Mucosa of stomach (tissue), 1 donor: ENCODE data around the gene RPL23.
A peak's percentile ranks its signal among the peaks of the same experiment; 100 is the strongest.

Experiments
- H3K27me3 ChIP-seq: one replicate; pipeline ENCODE4 v1.7.0; 2013; ENCODE audit warnings: mild to moderate bottlenecking, low read length; ENCODE audit not compliant: control insufficient read depth, insufficient read depth
- H3K36me3 ChIP-seq: one replicate; pipeline ENCODE4 v1.7.0; 2013; ENCODE audit warnings: low read length; ENCODE audit not compliant: control insufficient read depth, insufficient read depth
- H3K4me1 ChIP-seq: one replicate; pipeline ENCODE4 v1.7.0; 2013; ENCODE audit warnings: mild to moderate bottlenecking, low read length; ENCODE audit not compliant: control insufficient read depth, insufficient read depth
- H3K4me3 ChIP-seq: one replicate; pipeline ENCODE4 v1.7.0; 2013; ENCODE audit warnings: low read length
- H3K9ac ChIP-seq: one replicate; pipeline ENCODE4 v1.7.0; 2013; ENCODE audit warnings: mild to moderate bottlenecking, low read length, moderate library complexity
- H3K9me3 ChIP-seq: one replicate; pipeline ENCODE4 v1.7.0; 2013; ENCODE audit warnings: mild to moderate bottlenecking, low read length, moderate library complexity; ENCODE audit not compliant: control insufficient read depth
- donor health status: Pancreatic carcinoma.

RPL23 gene

DNA sequence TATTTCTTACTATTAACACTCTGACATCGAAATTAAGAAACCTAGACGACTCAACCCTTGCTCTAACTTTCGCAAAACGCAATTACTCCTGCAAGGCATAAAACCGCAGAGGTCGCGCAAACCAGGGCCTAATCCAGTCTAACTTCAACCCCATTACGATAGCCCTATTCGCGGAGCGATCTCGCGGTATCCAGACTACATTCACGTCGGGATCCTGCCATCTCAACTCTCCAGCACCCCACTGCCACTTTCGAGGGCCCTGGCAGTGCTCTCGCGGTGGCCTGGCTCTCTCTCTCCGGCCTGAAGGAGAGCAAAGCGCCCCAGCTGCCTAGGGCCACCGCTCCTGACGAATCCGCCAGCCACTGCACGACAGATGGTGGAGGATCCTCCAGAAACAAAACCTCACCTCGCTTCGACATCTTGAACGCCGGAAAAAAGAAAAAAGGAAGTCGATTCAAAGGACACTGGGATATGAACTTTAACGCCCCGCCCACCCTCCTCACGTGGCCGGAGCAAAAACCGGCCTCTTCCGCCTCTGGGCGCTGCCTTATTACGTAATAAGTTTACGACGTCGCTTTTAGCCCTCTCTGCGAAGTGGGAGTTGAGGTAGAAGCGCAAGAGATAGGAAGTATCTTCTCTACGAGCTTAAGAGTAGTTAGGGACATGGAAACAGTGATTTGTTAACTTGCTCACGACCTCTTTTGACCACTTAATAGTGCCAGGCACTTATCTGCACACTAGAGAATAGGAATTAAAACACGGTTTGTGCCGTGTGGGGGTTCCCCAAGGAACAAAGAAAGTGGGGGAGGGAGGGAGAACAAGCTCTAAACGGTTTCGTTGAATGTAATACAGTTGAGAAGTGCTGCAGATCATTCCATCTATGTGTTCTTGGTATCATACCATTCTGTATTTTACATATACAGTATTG, at the start of gene RPL23:
RPL23 (minus strand) TSS at position 430 of the 928 bp plus-strand sequence; CDS start at position 419, 11 bp downstream.
- peaks cover 15% of the 10 kb centered on the region for H3K4me1 ChIP-seq
- H3K4me3 ChIP-seq = peak within 1 kb of the TSS; percentile 66
- peaks cover 9% of the 10 kb centered on the region for H3K36me3 ChIP-seq
- peak within 1 kb of the TSS; percentile 90 for H3K9ac ChIP-seq
- H3K9me3 ChIP-seq = no peaks in the 10 kb centered on the region
- no peaks in the 10 kb centered on the region for H3K27me3 ChIP-seq

DNA sequence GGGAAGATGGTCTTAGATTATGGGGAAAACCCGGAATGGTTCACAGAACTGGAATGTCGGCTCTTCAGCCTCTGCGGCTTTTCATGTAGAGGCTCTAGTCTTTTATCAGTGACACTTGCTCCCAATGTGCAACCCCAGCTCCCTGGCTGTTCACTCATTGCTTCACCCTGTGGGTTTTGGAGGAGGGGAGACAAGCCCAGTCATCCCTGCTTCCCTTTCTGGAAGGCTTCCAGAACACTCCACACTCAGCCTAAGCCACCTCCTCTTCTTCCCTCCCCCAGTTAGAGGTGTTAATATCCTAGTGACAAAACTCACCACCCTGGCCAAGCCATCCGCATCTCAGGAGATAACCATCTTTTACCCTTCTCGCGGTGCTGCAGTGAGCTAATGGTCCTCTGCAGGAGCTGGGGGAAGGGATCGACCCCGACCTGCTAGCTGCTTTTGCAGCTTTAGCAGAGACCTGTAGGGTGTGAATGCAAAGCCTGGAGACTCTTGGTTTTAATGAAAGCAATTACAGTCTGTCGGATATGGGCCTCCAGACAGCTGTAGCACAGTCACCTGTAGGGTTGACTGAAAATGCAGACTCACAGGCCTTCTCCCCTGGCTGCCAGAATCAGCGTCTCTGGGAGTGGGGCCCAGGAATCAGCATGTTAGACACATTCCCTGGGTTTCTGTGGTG, 47.6 kb upstream of the RPL23 start:
- no peaks in the 10 kb centered on the region for H3K27me3 ChIP-seq
- H3K4me1 ChIP-seq = peaks cover 37% of the 10 kb centered on the region
- H3K9me3 ChIP-seq = no peaks in the 10 kb centered on the region
- H3K9ac ChIP-seq = no peak overlapping the region
- H3K4me3 ChIP-seq = no peak overlapping the region
- peaks cover 27% of the 10 kb centered on the region for H3K36me3 ChIP-seq

DNA sequence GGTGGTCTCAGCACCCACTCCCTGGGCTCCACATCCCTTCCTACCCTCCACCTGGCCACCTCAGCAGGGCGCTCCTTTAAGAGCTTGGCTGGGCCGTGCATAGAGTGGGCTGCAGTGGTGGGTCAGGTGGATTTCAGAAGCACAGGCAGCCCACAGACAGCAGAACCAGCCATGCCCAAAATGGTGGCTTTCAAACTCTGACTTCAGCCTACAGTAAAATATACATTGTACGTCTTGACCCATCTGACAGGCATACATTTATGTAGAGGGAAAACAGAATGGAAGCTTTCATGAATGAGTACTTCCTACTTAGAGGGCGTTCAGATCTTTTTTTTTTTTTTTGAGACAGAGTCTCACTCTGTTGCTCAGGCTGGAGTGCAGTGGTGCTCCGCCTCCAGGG, 45.9 kb upstream of the RPL23 start:
- peaks cover 44% of the 10 kb centered on the region for H3K4me1 ChIP-seq
- H3K9ac ChIP-seq = no peak overlapping the region
- peaks cover 32% of the 10 kb centered on the region for H3K36me3 ChIP-seq

DNA sequence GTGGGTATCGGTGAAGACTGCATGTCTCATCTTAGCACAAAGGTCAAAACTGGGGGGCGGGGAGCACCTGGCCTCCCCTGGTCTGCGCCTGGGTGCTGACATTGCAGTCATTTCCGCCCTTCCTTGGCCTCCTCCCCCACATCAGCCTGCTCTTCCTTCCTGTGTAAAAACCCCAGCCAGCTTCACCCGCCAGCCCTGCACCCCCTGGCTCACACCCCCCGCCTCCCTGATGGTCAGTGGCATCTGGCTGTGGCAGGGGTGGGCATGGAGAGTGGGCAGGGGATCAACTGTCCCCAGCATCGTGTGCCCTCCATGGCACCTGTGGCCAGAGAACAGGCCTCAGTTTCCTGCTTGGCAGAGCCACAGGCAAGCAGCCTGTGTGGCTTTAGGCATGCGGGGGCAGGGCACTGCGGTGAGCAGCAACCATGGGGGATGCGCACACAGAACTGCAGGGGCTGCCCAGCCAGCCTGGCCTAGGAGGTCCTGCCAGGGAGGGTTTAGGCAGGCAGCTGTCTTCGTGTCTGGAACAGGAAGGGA, 45.4 kb upstream of the RPL23 start:
- H3K36me3 ChIP-seq = peaks cover 36% of the 10 kb centered on the region
- no peaks in the 10 kb centered on the region for H3K27me3 ChIP-seq
- H3K4me3 ChIP-seq = no peak overlapping the region
- no peak overlapping the region for H3K9ac ChIP-seq
- no peaks in the 10 kb centered on the region for H3K9me3 ChIP-seq
- H3K4me1 ChIP-seq = peaks cover 44% of the 10 kb centered on the region

More for the DNA sequence above, 45.9 kb upstream of the RPL23 start:
- Histone ChIP-seq H3K27me3 (no peaks in the 10 kb centered on the region), H3K9me3 (no peaks in the 10 kb centered on the region), H3K4me3 (no peak overlapping the region)

DNA sequence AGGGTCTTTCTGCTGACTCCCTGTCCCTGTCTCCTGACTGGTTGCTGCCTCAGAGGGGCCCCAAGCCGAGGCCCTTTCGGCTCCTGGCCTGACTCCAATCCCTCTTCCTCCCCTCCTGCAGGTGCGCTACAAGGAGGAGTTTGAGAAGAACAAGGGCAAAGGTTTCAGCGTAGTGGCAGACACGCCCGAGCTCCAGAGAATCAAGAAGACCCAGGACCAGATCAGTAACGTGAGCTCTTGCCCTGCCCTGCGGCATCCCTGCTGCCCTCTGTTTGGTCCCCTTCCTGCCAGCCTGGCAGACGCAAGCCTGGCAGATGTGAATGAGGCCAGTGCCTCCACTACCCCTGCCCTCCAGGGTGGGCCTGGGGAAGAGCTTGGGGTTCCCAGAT, 44.8 kb upstream of the RPL23 start:
- Histone ChIP-seq H3K36me3 (peaks cover 34% of the 10 kb centered on the region), H3K9ac (no peak overlapping the region), H3K27me3 (no peaks in the 10 kb centered on the region), H3K9me3 (no peaks in the 10 kb centered on the region), H3K4me3 (no peak overlapping the region), H3K4me1 (peaks cover 40% of the 10 kb centered on the region)

GRCh38 chr17:38897671-38898290, 44.3 kb upstream of the RPL23 start:
- no peaks in the 10 kb centered on the region for H3K27me3 ChIP-seq
- H3K4me3 ChIP-seq = no peak overlapping the region
- H3K4me1 ChIP-seq = peaks cover 44% of the 10 kb centered on the region
- H3K9ac ChIP-seq = no peak overlapping the region
- no peaks in the 10 kb centered on the region for H3K9me3 ChIP-seq
- peaks cover 39% of the 10 kb centered on the region for H3K36me3 ChIP-seq

DNA sequence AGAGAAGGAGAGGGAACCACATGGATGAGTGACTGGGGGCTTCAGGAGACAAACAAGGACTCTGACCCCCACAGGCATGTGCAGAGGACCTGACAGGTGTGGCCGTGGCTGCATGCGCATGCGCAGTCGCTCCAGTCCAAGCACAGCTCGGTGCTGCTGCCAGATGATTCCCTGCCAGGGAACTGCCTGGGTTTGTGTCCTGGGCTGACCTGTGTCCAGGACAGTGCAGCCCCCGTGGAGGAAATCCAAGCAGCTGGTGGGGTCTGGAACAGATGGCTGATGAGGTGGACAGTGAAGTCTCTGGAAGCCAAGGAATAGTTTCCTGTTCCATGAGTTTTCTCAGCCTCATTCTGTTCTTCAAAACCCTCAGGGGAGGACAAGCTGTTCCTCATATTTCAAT, 43.7 kb upstream of the RPL23 start:
- Histone ChIP-seq H3K36me3 (peaks cover 45% of the 10 kb centered on the region), H3K9ac (no peak overlapping the region), H3K4me3 (no peak overlapping the region), H3K27me3 (no peaks in the 10 kb centered on the region), H3K4me1 (peaks cover 49% of the 10 kb centered on the region), H3K9me3 (no peaks in the 10 kb centered on the region)

- Histone ChIP-seq H3K4me1 (peaks cover 49% of the 10 kb centered on the region), H3K9me3 (no peaks in the 10 kb centered on the region), H3K36me3 (peaks cover 51% of the 10 kb centered on the region), H3K9ac (no peak overlapping the region), H3K4me3 (no peak overlapping the region), H3K27me3 (no peaks in the 10 kb centered on the region)
Observed at GRCh38 chr17:38896346-38896954, 42.9 kb upstream of the RPL23 start.

- H3K9ac ChIP-seq = no peak overlapping the region
Observed at GRCh38 chr17:38894276-38894675, 40.8 kb upstream of the RPL23 start.

DNA sequence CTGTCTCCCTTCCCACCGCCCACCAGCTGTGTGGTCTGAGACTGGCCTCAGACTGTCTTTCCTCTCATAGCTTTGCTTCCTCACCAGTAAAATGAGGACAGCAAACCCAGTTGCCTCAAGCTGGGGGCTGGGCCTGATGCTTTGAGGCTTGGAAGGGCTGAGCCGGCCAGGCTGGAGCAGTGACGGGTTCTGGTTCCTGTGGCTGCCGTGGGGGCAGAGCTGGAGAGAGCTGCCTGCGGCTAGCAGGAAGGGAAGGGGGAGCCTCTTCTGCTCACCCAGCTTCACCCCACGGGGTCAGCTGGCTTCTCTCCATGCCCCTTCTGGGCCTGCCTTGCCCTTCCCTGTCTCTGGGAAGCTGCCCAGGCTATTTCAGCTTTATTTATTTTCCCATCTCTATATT, 40.1 kb upstream of the RPL23 start:
- no peak overlapping the region for H3K9ac ChIP-seq
- H3K4me1 ChIP-seq = peaks cover 58% of the 10 kb centered on the region
- H3K36me3 ChIP-seq = peaks cover 62% of the 10 kb centered on the region
- H3K27me3 ChIP-seq = no peaks in the 10 kb centered on the region
- H3K9me3 ChIP-seq = no peaks in the 10 kb centered on the region
- H3K4me3 ChIP-seq = no peak overlapping the region

More at GRCh38 chr17:38894276-38894675, 40.8 kb upstream of the RPL23 start:
- Histone ChIP-seq H3K4me1 (peaks cover 63% of the 10 kb centered on the region), H3K4me3 (no peak overlapping the region), H3K36me3 (peaks cover 65% of the 10 kb centered on the region), H3K27me3 (no peaks in the 10 kb centered on the region), H3K9me3 (no peaks in the 10 kb centered on the region)

DNA sequence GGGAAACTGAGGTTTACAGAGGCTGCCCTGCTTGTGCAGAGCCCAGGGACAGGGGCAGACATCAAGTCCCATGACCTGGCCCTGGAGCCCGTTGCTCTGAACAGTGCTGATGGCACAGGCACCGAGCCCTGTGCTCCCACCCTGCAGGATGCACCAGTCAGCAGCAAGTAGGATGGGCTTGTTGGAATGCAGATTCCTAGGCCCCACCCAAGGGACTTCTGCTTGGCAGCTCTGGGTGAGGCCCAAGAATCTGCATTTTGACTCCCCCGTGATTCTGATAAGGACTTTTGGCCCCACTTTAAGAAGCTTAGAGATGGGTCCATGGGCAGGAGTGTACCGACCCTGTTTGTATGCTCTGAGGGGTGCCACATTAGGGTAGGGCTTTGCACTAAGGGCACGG, 39.6 kb upstream of the RPL23 start:
- Histone ChIP-seq H3K4me1 (peaks cover 53% of the 10 kb centered on the region), H3K36me3 (peaks cover 58% of the 10 kb centered on the region), H3K27me3 (no peaks in the 10 kb centered on the region), H3K9me3 (no peaks in the 10 kb centered on the region), H3K4me3 (no peak overlapping the region), H3K9ac (no peak overlapping the region)
